Endothelial cell (in vitro differentiated cells): ENCODE results near the gene NLRC5. TPM values are rescaled to one million over a fixed set of nuclear protein-coding genes. Genes with fewer than 3 reads are reported as not detected.

Experiments
- DNase-seq: peaks from one replicate; pipeline ENCODE4 v3.0.0; 2021; ENCODE audit warnings: low spot score
- H3K27ac Mint-ChIP-seq: one replicate; pipeline ENCODE4 v1.8.0; 2021; ENCODE audit warnings: mixed read lengths, inconsistent platforms; ENCODE audit not compliant: unreplicated experiment
- H3K27me3 Mint-ChIP-seq: one replicate; pipeline ENCODE4 v1.8.0; 2021; ENCODE audit warnings: mild to moderate bottlenecking, moderate library complexity, mixed read lengths, inconsistent platforms; ENCODE audit not compliant: unreplicated experiment
- H3K36me3 Mint-ChIP-seq: one replicate; pipeline ENCODE4 v1.8.0; 2021; ENCODE audit warnings: mild to moderate bottlenecking, low read depth, mixed read lengths, inconsistent platforms; ENCODE audit not compliant: unreplicated experiment
- H3K4me1 Mint-ChIP-seq: one replicate; pipeline ENCODE4 v1.8.0; 2021; ENCODE audit warnings: mild to moderate bottlenecking, mixed read lengths, inconsistent platforms; ENCODE audit not compliant: unreplicated experiment
- H3K4me3 Mint-ChIP-seq: one replicate; pipeline ENCODE4 v1.8.0; 2021; ENCODE audit warnings: mild to moderate bottlenecking, mixed read lengths, inconsistent platforms; ENCODE audit not compliant: unreplicated experiment
- H3K9me3 Mint-ChIP-seq: one replicate; pipeline ENCODE4 v1.8.0; 2021; ENCODE audit warnings: mixed read lengths, inconsistent platforms; ENCODE audit not compliant: unreplicated experiment
- CTCF ChIP-seq: fragments of 200-600 bp; sonication (generic); IDR thresholded peaks from one replicate; pipeline ENCODE4 v1.5.0; 2021; ENCODE audit warnings: antibody characterized with exemption; ENCODE audit not compliant: unreplicated experiment
- total RNA-seq: library from RNA; stranded (reverse); fragmentation: NEBNext Ultra II Directional; extraction: Animal tissue kit (Norgen Biotek cat#: 25700); gene quantifications from one replicate; pipeline ENCODE4 v1.2.1, GENCODE V29; 2021; ENCODE audit not compliant: unreplicated experiment

The NLRC5 gene
- total RNA-seq, 1 donor from 2014 or later = 2.4 TPM

GRCh38 chr16:56998352-56998751 lies 9.0 kb downstream of the NLRC5 start:
- no peaks in the 10 kb centered on the region for H3K9me3 Mint-ChIP-seq
- TF ChIP-seq CTCF = no peak
- no peak for DNase-seq
- no peak overlapping the region for H3K4me3 Mint-ChIP-seq
- H3K27me3 Mint-ChIP-seq = peaks cover 2% of the 10 kb centered on the region
- no peak overlapping the region for H3K27ac Mint-ChIP-seq
- peaks cover 4% of the 10 kb centered on the region for H3K4me1 Mint-ChIP-seq
- no peaks in the 10 kb centered on the region for H3K36me3 Mint-ChIP-seq

- H3K4me3 Mint-ChIP-seq = no peak overlapping the region
- peaks cover 2% of the 10 kb centered on the region for H3K27me3 Mint-ChIP-seq
- H3K9me3 Mint-ChIP-seq = no peaks in the 10 kb centered on the region
- H3K4me1 Mint-ChIP-seq = peaks cover 6% of the 10 kb centered on the region
- no peak overlapping the region for H3K27ac Mint-ChIP-seq
- DNase-seq = no peak
- no peak for TF ChIP-seq CTCF
- no peaks in the 10 kb centered on the region for H3K36me3 Mint-ChIP-seq
Measured at GRCh38 chr16:56998861-56999260, 9.5 kb downstream of the NLRC5 start.

GRCh38 chr16:56999409-57000270 lies 10.3 kb downstream of the NLRC5 start:
- no peak for TF ChIP-seq CTCF
- H3K27ac Mint-ChIP-seq = no peak overlapping the region
- H3K27me3 Mint-ChIP-seq = peaks cover 2% of the 10 kb centered on the region
- H3K36me3 Mint-ChIP-seq = no peaks in the 10 kb centered on the region
- H3K4me1 Mint-ChIP-seq = peaks cover 11% of the 10 kb centered on the region
- H3K4me3 Mint-ChIP-seq = no peak overlapping the region
- DNase-seq = no peak
- H3K9me3 Mint-ChIP-seq = no peaks in the 10 kb centered on the region

- Mint-ChIP-seq H3K4me1 (peaks cover 11% of the 10 kb centered on the region), H3K27ac (no peak overlapping the region), H3K27me3 (peaks cover 2% of the 10 kb centered on the region), H3K9me3 (no peaks in the 10 kb centered on the region), H3K4me3 (no peak overlapping the region), H3K36me3 (no peaks in the 10 kb centered on the region)
- TF ChIP-seq CTCF = no peak
- no peak for DNase-seq
Measured at GRCh38 chr16:57000271-57001025, 11.1 kb downstream of the NLRC5 start.
